Measurements from ENCODE around the gene DAB1. TPM values are rescaled to one million over a fixed set of nuclear protein-coding genes. Genes with fewer than 3 reads are reported as not detected.

Gene DAB1
- total RNA-seq, 1 experiment from 2014 or later = not detected

- intact Hi-C loops (cut with micrococcal nuclease) = no loop called here
- no peaks in the 10 kb centered on the region for H3K9me3 ChIP-seq (ENCODE audit: control insufficient read depth in 1 of 2, insufficient read depth in 1 of 2, low read depth in 1 of 2, low read length in 2 of 2)
- no peak overlapping the region for H3K9ac ChIP-seq (ENCODE audit: low read length)
- H3K4me3 ChIP-seq (replicated peaks in 1 of 2; ENCODE audit: low read depth in 1 of 2, low read length in 2 of 2) = no peak overlapping the region
- ChIA-PET RAD21 (ENCODE audit: low non-redundant PET in 1 of 2, low total read pairs in 2 of 2, uncharacterized antibody in 2 of 2, unreplicated experiment in 2 of 2) (no interaction called here), POLR2A (no interaction called here), CTCF (no interaction called here)
- H3K36me3 ChIP-seq (ENCODE audit: control insufficient read depth in 1 of 2, insufficient read depth in 2 of 2, low read length in 2 of 2) = no peaks in the 10 kb centered on the region
- no peak for ATAC-seq
- no TSS peak for BruUV-seq (replicated peaks)
- H3K27me3 ChIP-seq (ENCODE audit: insufficient read depth, low read length) = peaks cover 7% of the 10 kb centered on the region; the same call in 1 of the 2 replicates
- no peaks in the 10 kb centered on the region for H3K9me2 ChIP-seq (ENCODE audit: insufficient read depth)
- no peak overlapping the region for H2AFZ ChIP-seq (ENCODE audit: low read depth, low read length, poor library complexity, severe bottlenecking)
- H3K4me2 ChIP-seq (ENCODE audit: low read length) = no peak overlapping the region
- H3K27ac ChIP-seq (ENCODE audit: low read depth, low read length) = no peak overlapping the region
- no peak for DNase-seq (ENCODE audit: low read depth, low spot score)
- H4K20me1 ChIP-seq (ENCODE audit: insufficient read depth) = no peaks in the 10 kb centered on the region
- no peak for TF ChIP-seq REST (IDR thresholded peaks at IDR 0.05; ENCODE audit: low read depth)
- H3K79me2 ChIP-seq (ENCODE audit: insufficient read depth, low read length) = no peaks in the 10 kb centered on the region
- H3K4me1 ChIP-seq (ENCODE audit: control insufficient read depth in 1 of 2, insufficient read depth in 2 of 2, low read length in 2 of 2) = no peaks in the 10 kb centered on the region
Observed at GRCh38 chr1:57138432-57139078, 285.3 kb downstream of the DAB1 start.

- no peak overlapping the region for H2AFZ ChIP-seq (ENCODE audit: low read depth, low read length, poor library complexity, severe bottlenecking)
- POLR2A ChIA-PET = no interaction called here
- BruUV-seq (replicated peaks) = no TSS peak
- no peak overlapping the region for H3K4me3 ChIP-seq (replicated peaks in 1 of 2; ENCODE audit: low read depth in 1 of 2, low read length in 2 of 2)
- no peaks in the 10 kb centered on the region for H3K9me2 ChIP-seq (ENCODE audit: insufficient read depth)
- no peaks in the 10 kb centered on the region for H4K20me1 ChIP-seq (ENCODE audit: insufficient read depth)
- H3K27ac ChIP-seq (ENCODE audit: low read depth, low read length) = no peak overlapping the region
- no peaks in the 10 kb centered on the region for H3K4me1 ChIP-seq (ENCODE audit: control insufficient read depth in 1 of 2, insufficient read depth in 2 of 2, low read length in 2 of 2)
- H3K27me3 ChIP-seq (ENCODE audit: insufficient read depth, low read length) = peaks cover 7% of the 10 kb centered on the region; the same call in 1 of the 2 replicates
- CTCF ChIA-PET = no interaction called here
- RAD21 ChIA-PET (ENCODE audit: low non-redundant PET in 1 of 2, low total read pairs in 2 of 2, uncharacterized antibody in 2 of 2, unreplicated experiment in 2 of 2) = no interaction called here
- H3K9ac ChIP-seq (ENCODE audit: low read length) = no peak overlapping the region
- intact Hi-C loops (cut with micrococcal nuclease) = no loop called here
- no peaks in the 10 kb centered on the region for H3K9me3 ChIP-seq (ENCODE audit: control insufficient read depth in 1 of 2, insufficient read depth in 1 of 2, low read depth in 1 of 2, low read length in 2 of 2)
- ATAC-seq (no peak), DNase-seq (ENCODE audit: low read depth, low spot score) (no peak)
- no peak overlapping the region for H3K4me2 ChIP-seq (ENCODE audit: low read length)
- H3K79me2 ChIP-seq (ENCODE audit: insufficient read depth, low read length) = no peaks in the 10 kb centered on the region
- H3K36me3 ChIP-seq (ENCODE audit: control insufficient read depth in 1 of 2, insufficient read depth in 2 of 2, low read length in 2 of 2) = no peaks in the 10 kb centered on the region
- TF ChIP-seq JUND (IDR thresholded peaks at IDR 0.05) (no peak), REST (IDR thresholded peaks at IDR 0.05; ENCODE audit: low read depth) (no peak), CTCF (IDR thresholded peaks at IDR 0.05 in 2 of 3, conservative IDR thresholded peaks at IDR 0.05 in 1 of 3; ENCODE audit: borderline replicate concordance in 1 of 3, insufficient read depth in 1 of 3, low read depth in 2 of 3, low read length in 2 of 3) (no peak), ZFX (IDR thresholded peaks at IDR 0.05) (no peak), CEBPB (IDR thresholded peaks at IDR 0.05; ENCODE audit: low read depth) (no peak), POLR2A (IDR thresholded peaks at IDR 0.05; ENCODE audit: borderline replicate concordance, extremely low read depth, insufficient read depth, insufficient read length) (no peak), RAD21 (IDR thresholded peaks at IDR 0.05; ENCODE audit: low read depth) (no peak), EZH2 (IDR thresholded peaks at IDR 0.05) (no peak), SP1 (IDR thresholded peaks at IDR 0.05; ENCODE audit: low read depth) (no peak), YY1 (IDR thresholded peaks at IDR 0.05; ENCODE audit: extremely low read depth, insufficient replicate concordance, low read depth, low read length) (no peak), ZNF274 (IDR thresholded peaks at IDR 0.05; ENCODE audit: low read depth, low read length) (no peak)
Observed at GRCh38 chr1:57137980-57138379, 285.9 kb downstream of the DAB1 start.

All from HCT116 (cell line).